ENCODE results near the gene HDAC4. TPM values are rescaled to one million over a fixed set of nuclear protein-coding genes. Genes with fewer than 3 reads are reported as not detected.

HDAC4 gene
- total and polyA plus RNA-seq, 2 of the 4 experiments (the other 2 are of a cell fraction), result 4.1 to 7.2 TPM

GRCh38 chr2:239368321-239368720 is 32.5 kb downstream of the HDAC4 start:
- DNase-seq, result no peak
- Histone ChIP-seq H3K56ac (ENCODE audit: extremely low read depth, insufficient read depth, low read length) (no peak overlapping the region), H4K8ac (ENCODE audit: low read depth in 2 of 2, low read length in 2 of 2) (no peak overlapping the region), H3K79me1 (ENCODE audit: low read depth in 1 of 2, low read length in 2 of 2) (peaks cover 52 to 71% of the 10 kb centered on the region in 2 experiments), H2AFZ (replicated peaks; ENCODE audit: low read length, poor library complexity) (no peak overlapping the region), H3K9ac (ENCODE audit: low read depth, low read length) (no peak overlapping the region), H3K27ac (ENCODE audit: insufficient read depth, low read length) (no peak overlapping the region), H3K9me3 (ENCODE audit: control insufficient read depth, insufficient read depth, low read length) (no peaks in the 10 kb centered on the region), H2BK20ac (ENCODE audit: low read depth, low read length) (no peak overlapping the region), H3K27me3 (ENCODE audit: control insufficient read depth, insufficient read depth, low read length) (no peaks in the 10 kb centered on the region), H2AK5ac (ENCODE audit: low read depth, low read length) (no peak overlapping the region), H3K23ac (ENCODE audit: low read depth, low read length) (no peak overlapping the region), H3K36me3 (ENCODE audit: control insufficient read depth, insufficient read depth, low read length) (peaks cover 22% of the 10 kb centered on the region), H3K4me3 (ENCODE audit: insufficient read depth, low read depth, low read length) (no peak overlapping the region), H4K5ac (ENCODE audit: low read depth, low read length) (no peak overlapping the region), H4K91ac (ENCODE audit: insufficient read depth, low read depth, low read length) (no peak overlapping the region), H2AK9ac (replicated peaks; ENCODE audit: low read depth, low read length, poor library complexity) (no peak overlapping the region), H2BK5ac (ENCODE audit: low read depth, low read length, poor library complexity, severe bottlenecking) (no peak overlapping the region), H3K14ac (replicated peaks; ENCODE audit: low read depth, low read length) (no peak overlapping the region), H3K4me2 (ENCODE audit: low read depth, low read length) (no peak overlapping the region), H3K4me1 (ENCODE audit: control insufficient read depth, insufficient read depth, low read length) (no peaks in the 10 kb centered on the region; the same call in 1 of the 2 replicates), H3K18ac (ENCODE audit: low read depth, low read length) (no peak overlapping the region), H4K20me1 (ENCODE audit: insufficient read depth, low read length) (peaks cover 40% of the 10 kb centered on the region), H2BK120ac (ENCODE audit: low read depth, low read length) (no peak overlapping the region), H2BK15ac (ENCODE audit: low read depth, low read length) (no peak overlapping the region), H3K4ac (ENCODE audit: low read depth, low read length) (no peak overlapping the region), H3K9me1 (ENCODE audit: insufficient read depth, low read length) (peaks cover 33% of the 10 kb centered on the region)
- in situ Hi-C loops (cut with MboI; ENCODE audit: low sequenced_read_pairs) (no loop called here), dilution Hi-C loops (cut with HindIII; ENCODE audit: low sequenced_read_pairs, unreplicated experiment) (no loop called here), intact Hi-C loops (cut with micrococcal nuclease) (no loop called here)
- no TSS peak for BruUV-seq (replicated peaks)
- TF ChIP-seq BHLHE40 (IDR thresholded peaks at IDR 0.05; ENCODE audit: low read depth, low read length) (no peak), MXI1 (IDR thresholded peaks at IDR 0.05; ENCODE audit: borderline replicate concordance, low read depth, low read length) (no peak), NFE2L2 (IDR thresholded peaks at IDR 0.05; ENCODE audit: low read depth, low read length) (no peak), FOS (IDR thresholded peaks at IDR 0.05; ENCODE audit: low read depth, low read length) (no peak), CTCF (conservative IDR thresholded peaks at IDR 0.05; ENCODE audit: low read depth, low read length) (no peak), SMC3 (IDR thresholded peaks at IDR 0.05; ENCODE audit: low read depth, low read length) (no peak), RCOR1 (IDR thresholded peaks at IDR 0.05; ENCODE audit: insufficient replicate concordance, low read length) (no peak)
- ChIA-PET CTCF (no interaction called here), POLR2A (ENCODE audit: unreplicated experiment) (no interaction called here)
- WGBS, 2 experiments (ENCODE audit: extremely low coverage in 2 of 2, insufficient read length in 1 of 2), result 82% methylated on average over 4 of the region's 9 CpGs; no CpG with 5 or more reads in 1 of the 2 experiments
- ATAC-seq (ENCODE audit: low read depth), result no peak

Measured in IMR-90 (cell line).